PC-9 (cell line): ENCODE results near the gene GRIN2A.

Experiments used
- EZH2 ChIP-seq: fragments of 200-600 bp; sonication (generic); IDR thresholded peaks from 2 replicates; pipeline ENCODE4 v1.8.0; 2017; ENCODE audit warnings: antibody characterized with exemption, low read depth
- TF ChIP-seq, protein P1 (sequence below): fragments of 200-600 bp; sonication (generic); conservative IDR thresholded peaks from 2 replicates; pipeline ENCODE4 v1.6.1; 2017; ENCODE audit warnings: mixed run types, antibody characterized with exemption, mild to moderate bottlenecking, moderate library complexity

DNA sequence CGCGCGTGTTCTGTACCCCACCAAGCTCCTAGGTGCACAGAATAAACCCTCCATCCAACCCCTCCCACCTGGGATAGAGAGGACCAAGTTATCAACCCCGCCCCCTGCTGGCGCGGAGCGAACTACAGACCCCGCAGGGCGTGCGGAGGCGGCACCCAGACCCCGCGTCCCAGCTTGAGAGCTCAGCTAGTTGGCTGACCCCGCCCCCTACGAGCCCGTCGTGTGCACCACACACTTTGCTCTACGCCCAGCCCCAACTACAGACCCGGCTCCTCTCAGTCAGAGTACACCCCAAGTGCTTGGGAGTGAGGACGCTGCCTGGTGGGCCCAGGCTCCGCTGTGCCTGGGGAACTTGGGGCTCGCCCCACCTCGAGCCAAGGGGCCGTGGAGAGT is 1.5 kb downstream of the GRIN2A start:
- no peak for TF ChIP-seq EZH2
- TF ChIP-seq, protein P1, sequence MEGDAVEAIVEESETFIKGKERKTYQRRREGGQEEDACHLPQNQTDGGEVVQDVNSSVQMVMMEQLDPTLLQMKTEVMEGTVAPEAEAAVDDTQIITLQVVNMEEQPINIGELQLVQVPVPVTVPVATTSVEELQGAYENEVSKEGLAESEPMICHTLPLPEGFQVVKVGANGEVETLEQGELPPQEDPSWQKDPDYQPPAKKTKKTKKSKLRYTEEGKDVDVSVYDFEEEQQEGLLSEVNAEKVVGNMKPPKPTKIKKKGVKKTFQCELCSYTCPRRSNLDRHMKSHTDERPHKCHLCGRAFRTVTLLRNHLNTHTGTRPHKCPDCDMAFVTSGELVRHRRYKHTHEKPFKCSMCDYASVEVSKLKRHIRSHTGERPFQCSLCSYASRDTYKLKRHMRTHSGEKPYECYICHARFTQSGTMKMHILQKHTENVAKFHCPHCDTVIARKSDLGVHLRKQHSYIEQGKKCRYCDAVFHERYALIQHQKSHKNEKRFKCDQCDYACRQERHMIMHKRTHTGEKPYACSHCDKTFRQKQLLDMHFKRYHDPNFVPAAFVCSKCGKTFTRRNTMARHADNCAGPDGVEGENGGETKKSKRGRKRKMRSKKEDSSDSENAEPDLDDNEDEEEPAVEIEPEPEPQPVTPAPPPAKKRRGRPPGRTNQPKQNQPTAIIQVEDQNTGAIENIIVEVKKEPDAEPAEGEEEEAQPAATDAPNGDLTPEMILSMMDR, result no peak
